ENCODE results near the gene LSG1.

The LSG1 gene

DNA sequence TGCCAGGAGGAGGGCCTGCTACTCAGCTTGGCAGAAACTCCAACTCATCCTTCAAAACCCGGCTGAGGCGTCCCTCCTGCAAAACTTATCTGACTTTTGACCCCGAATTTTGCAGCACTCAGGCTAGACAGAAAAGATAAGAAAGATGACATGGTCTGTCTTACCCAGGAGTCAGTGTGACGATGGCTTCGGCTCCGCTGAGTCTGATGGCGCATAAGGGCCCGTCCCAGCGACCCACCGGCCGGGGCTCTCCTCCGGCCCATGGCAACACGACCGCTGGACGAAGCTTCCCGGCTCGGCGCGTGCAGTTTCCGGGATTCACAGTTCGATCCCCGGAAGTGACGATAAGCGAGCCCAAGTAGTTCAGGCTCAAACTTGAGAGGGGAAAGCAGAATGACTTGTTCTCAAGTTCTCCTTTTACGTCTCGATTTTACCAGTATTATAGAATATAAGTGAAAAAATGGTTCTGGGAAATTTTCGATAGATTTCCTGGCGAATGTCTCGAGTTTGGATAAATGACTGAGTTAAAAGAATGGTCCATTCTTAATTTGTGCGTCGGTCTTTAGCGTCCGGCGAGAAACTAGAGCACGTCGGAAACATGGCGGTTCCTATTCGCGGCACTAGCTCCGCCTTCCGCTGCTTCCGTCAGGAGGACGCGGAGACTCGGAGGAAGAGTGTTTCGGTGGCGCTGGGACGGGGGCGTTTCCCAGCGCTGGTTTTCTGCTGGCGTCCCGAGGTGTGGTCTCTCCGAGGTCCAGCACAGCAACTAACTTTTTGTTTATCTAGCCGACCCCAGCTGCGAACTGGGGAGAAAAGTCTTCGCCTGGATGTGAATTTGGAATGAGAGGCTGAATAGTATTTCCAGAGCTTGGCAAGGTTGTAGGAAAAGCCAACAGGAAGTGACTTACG is at the start of gene LSG1:
Gene LSG1, minus strand, starts transcription at position 292 of the 909 bp plus-strand sequence. Its CDS starts 29 bp downstream, at position 263.
- DNase-seq (ENCODE audit: low read depth, low spot score), result peak; percentile 79

DNA sequence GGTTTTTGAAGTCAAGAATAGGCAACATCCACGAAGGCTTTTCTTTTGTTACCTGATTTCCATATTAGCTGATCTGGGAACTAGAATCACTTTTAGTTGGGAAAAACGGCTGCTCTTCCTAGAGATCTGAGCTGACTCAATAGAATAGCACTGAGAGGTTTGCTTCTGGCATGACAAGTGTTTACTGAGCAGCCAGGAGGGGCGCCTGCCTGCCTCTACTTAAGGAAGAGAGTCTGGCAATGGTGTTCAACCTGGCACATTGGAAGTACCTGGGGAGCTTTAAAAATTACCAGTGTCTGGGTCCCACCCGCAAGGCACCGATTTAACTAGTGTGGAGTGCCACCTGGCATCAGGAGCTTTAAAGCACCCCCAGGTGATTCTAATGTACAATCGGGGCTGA is 48.1 kb upstream of the LSG1 start:
- no peak for DNase-seq (ENCODE audit: low read depth, low spot score)

DNA sequence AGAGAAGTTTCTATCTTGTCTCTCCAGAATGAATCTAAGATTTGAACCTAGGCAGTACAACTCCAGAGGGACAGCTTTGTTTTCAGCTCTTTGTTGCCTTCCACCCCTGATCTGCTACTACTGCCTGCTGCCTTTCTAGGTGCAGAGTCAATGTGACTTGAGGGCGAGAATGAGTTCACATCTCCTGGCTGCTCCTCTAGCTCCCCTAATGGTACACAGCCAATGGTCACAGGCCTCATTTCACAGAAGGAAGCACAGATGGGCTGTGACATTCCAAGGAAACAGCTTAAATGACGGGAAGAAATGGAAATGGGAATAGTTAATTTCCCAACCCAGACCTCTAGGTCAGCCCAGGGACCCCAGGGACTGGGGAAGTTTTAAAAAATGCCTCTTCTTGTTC is 46.1 kb upstream of the LSG1 start:
- DNase-seq (ENCODE audit: low read depth, low spot score), result no peak

DNA sequence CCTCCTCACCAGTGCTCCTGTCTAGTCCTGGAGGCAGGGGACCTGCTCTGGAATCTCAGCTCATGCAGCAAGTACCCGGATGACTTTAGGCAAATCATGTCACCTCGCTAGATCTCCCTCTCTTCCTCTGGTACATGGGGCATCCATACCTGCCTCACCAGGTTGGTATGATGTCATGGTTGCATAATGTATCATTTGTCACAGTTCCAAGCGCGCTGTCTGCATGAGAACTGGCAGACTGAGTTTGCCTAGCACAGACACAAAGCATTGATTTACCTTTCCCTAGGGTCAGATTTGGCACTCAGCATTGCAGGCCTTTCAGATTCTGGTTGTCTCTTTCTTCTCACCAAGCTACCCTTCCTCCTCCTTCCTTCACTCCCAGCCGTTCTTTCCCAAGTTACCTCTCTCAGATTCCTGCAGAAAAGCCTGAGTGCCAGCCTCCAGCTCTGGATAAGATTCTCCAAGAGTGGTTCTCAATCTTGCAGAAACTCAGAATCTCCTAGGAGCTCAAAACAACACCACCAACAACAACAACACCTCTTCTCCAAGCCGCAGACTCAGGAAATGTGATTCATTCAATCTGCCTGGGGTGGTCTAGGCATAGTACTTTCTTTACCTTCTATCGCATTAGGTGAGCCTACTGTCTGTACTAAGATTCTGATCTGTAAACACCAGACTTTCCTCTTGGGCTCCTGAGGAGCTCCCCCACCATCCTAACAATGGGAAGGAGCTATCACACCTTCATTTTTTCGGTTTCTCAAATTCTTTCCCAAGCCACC is 43.2 kb upstream of the LSG1 start:
- DNase-seq (ENCODE audit: low read depth, low spot score), result no peak

DNA sequence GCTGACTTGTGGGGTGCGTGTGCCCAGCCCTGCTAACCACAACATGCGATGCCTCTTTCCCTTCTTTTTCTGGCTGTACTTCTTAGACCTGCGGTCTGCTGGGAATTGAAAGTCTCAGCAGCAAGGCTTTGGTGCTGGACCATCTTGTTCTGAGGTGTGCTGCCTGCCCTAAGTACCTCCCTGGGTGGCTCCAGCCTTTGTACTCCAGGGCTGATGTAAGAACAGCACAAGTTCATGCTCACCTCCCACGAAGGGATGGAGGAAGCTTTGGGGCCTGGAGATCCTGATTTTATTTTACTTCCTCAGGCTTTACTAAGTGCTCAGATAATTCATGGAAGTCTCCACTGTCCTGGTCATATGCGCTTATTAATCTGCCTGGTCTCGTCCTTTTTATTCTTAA is 42.6 kb upstream of the LSG1 start:
- no peak for DNase-seq (ENCODE audit: low read depth, low spot score)

DNA sequence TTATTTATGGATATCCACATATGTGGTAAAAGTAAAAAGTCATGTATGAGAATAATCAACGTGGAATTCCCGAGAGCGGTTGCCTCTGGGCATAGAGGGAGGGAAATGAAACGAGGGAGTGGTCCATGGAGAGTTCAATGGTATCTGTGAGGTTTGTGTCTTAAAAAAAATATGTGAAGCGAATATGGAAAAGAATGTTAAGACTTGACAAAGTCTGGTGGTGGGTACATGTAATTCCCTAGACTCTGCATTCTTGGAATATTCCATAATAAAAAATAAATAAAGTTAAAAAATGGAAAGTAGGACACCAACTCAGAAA is 42.1 kb upstream of the LSG1 start:
- DNase-seq (ENCODE audit: low read depth, low spot score), result no peak

DNA sequence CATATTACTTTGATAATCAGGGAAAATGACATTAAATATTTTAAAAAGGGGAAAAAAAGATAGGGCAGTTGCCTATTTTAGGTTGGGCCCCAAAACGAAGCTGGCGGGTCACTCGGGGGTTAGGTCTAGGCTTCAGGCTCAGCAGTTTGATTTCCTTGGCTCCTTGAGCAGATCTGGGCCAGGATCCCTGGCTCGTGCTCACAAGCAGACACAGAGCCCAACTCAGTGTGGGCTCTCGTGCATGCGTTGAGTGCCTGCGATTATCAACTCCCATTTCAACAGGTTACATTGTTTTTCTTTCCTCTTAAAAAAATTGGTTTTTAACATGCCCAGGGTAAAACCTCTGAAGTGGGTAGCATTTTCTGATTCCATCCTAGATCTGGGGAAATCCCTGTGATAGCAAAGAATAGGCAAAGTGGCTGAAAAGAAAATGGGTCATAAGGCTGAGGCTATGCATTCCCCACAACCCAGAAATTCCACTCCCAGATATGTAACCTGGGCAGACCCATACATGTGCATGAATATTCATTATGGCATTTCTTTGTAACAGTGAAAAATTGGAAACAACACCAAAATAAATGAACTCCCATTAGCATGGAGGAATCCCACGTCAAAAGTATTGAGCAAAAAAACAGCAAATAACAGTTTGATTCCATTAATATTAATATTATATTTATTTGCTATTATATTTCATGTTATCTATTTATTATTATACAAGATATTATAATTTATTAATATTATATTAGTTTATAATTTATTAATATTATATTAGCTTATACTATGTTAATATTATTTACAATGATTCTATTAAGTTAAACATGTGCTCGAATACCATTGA is 41.5 kb upstream of the LSG1 start:
- DNase-seq (ENCODE audit: low read depth, low spot score), result no peak

DNA sequence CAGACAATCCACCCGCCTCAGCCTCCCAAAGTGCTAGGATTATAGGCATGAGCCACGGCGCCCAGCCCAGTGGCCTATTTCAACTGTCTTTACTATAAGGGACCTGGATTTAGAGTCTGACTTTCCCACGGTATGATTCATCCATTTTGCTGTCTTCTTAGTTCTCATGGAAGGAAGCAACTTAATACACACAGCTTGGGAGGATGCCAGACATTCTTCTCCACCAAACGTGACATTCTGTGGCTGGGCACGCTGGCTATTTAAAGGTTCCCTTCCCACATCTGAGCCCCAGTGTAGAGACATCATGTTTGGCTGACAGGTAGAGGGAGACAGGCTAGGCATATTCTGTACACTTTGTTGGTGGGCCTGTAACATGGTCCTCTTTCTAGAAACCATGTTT is 39.9 kb upstream of the LSG1 start:
- DNase-seq (ENCODE audit: low read depth, low spot score), result no peak

DNA sequence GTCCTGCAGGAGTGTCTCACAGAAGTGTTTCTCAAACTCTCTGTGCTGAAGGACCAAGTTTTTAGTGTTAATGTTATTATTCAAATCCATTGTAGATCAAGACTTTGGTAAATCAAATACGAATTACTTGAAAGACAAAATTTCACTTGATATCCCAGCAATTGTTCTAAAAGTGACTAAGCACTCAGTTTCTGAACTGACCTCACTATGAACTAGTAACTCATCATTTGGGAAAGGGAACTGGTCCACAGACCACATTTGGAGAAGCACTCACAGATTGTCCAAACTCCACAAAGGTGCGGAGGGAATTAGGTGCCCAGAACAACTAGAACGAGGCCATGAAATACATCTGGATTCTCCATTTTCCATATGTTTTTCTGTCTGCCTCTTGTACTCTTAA is 39.3 kb upstream of the LSG1 start:
- DNase-seq (ENCODE audit: low read depth, low spot score), result no peak

DNA sequence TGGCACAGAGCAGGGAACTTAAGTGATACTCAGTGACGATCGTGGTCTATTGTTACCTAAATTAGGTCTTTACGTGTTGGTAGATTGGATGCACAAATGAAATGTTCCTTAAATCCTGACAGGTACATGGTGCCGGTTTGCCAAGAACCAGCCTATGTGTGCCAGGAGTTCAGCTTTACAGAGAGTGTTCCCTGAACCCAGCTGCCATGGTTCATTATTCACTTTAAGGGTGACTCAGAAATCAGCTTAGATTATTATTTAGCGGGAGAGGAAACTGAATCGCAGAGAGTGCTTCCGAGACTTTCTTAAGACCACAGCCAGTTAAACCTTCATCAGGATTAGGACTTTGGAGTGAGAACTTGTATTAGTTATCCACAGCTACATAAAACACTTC is 35.2 kb upstream of the LSG1 start:
- DNase-seq (ENCODE audit: low read depth, low spot score), result no peak

DNA sequence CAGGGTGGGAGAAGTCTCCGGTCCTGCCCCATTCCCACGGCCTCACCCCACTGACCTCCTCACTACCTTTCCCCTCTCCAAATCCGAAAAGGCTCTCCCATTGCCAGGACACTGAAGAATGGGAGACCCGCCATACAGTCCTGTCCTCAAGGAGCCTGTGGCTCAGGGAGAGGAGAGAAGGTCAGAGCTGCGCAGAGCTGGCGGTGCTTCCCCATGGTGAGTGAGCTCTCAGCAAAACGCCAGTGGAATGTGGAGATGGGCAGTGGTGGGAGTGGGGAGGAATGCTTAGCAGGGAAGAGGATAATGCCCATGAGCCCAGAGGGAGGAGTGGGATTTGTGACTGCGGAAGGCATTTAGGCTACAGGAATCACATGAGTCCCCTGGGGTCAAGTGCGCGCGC is 33.8 kb upstream of the LSG1 start:
- DNase-seq (ENCODE audit: low read depth, low spot score), result no peak

DNA sequence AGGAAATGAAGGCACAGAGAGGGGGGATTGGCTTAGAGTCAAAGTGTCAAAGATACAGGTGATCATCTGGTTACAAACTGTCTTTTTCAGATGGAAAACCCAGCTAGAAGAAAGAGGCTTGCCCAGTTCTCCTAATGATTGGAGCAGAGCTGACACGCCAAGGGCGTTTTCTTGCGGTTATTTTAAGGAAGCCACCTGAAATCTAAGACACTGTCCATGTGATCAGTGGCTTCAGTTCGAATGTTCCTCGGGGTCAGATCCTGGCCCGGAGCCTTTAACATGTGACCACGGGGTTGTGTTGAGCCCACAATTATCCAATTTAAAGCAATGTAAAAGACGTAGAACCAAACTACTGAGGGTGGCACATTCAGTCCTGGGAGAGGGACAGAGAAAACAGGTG is 33.2 kb upstream of the LSG1 start:
- no peak for DNase-seq (ENCODE audit: low read depth, low spot score)

DNA sequence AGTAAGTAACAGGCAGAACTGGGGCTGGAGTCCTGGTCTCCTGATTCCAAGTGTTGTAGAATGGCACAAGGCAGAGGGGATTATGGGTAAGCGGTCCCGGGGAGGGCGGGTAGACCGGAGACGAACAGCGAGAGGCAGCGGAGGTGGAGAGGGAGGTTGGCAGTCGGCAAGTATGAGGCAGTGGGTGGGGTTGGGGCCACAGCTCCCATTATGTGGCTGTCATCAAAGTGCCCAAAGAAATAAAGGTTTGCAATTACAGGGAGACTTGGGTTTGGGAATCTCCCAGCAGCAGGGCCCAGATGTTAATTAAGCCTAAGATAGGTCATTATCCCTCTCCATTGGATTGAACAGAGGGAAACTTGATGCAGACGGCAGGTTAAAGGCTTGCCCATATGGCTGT is 30.6 kb upstream of the LSG1 start:
- DNase-seq (ENCODE audit: low read depth, low spot score), result no peak

DNA sequence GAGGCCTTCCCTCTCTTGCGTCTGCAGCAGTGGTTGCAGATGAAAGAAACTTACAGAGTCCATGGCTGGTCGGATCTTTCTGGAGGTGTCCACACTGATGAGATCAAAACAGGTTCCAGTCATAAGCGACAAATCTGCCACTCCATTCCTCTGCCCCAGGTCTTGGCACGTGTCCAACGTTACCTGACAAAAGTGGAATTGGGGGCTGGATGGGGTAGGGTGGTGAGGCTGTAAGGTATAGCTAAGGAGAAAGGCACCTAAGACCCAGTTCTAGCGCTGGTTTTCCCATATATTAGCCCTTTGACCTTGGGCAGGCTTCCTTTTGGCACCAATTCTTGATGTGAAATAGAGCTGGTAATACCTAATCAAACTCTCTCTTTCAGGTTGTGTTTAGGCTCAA is 24.7 kb upstream of the LSG1 start:
- DNase-seq (ENCODE audit: low read depth, low spot score), result no peak

DNA sequence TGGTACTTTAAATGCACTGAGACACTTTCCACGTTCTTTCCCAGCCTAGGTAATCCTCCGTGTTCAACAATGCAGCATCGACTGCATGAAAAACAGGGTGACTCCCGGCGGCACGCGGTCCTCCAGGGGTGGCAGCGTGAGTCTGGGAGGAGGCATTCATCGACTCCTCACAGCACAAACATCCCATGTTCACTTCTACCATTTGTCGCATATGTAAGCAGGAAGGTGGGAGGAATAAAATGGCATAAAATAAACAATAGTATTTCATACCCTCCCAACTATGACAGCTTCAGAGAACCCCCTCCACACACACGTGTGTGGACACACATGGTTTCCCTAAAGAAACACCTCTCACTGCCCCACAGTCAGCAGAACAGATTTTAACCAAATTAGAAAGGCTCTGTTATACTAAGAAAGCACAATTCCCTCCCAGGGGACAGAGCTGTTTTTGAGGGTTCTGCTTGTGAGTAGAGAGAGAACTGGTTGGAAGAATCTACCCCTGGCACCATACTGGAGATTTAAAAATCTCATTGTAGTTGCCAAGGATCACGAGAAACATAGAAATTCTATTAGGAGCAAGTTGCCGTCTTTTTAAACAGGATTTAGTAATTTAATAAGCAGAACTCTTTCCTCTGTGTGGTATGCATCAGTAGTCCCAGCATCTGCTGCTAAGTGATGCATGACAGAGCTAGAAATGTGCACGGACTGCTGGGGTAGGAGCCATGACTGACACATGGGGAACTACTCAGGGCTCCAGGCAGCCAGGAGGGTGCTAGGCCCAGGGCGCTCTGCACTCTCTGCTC is 19.7 kb upstream of the LSG1 start:
- DNase-seq (ENCODE audit: low read depth, low spot score), result no peak

DNA sequence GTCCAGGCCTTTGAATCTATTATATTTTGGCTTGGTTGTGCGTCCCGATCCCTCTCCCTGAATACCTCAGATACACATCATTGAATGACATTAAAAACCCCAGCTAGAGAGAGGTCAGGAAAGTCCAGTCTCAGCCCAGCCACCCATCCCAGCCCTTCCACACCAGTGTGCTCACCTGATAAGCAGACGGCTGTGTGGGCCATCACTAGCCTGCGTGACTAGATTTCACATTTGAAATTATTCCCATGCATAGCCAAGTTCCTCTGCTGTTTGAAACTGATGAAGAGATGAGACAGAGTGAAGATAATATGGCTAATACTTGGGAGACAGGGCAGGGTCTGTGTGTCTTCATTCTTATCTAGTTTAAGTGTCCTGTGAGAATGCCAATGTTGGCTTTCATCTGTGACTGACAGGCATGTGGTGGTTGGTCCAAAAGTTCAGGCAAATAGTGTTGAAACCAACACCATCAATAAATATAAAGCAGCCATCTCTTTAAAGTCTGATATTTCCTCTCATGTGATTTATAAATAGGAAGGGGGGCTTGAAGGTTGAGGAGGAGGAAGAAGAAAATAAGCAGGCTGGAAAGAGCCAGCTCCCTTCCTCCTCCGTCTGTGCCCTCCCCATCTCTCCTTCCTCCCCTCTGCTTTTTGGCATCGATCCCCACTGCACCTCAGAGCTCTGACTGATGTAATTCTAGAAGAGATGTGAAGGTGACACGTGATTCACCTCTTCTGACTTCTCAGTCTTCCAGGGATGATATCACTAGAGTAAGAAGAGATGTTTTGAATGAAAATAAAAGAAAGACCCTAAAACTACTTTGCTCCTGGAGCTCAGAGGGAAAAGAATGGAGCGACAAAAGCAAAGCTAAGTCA is 18.7 kb upstream of the LSG1 start:
- no peak for DNase-seq (ENCODE audit: low read depth, low spot score)

DNA sequence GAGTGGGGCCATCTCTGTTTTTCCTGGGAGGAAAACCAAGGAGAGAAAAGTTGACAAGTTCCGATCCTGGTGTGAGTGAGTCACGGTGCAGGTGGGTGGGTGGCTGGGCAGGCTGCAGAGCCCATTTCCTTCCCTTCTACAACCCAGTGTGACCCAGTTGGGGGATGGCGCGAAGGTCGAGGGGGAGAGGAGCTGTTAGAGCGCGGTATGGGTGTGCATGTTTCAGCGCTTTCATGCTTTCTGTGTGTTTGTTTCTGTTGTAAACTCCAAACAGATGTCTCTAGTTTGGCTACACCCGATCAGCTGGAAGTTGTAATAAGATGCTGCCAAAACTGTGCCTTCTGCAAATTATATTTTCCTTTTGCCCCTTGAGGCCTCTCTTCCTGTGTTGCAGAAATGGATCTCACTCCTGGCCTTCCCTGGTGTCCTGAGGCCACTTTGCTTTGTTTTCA is 17.5 kb upstream of the LSG1 start:
- no peak for DNase-seq (ENCODE audit: low read depth, low spot score)

DNA sequence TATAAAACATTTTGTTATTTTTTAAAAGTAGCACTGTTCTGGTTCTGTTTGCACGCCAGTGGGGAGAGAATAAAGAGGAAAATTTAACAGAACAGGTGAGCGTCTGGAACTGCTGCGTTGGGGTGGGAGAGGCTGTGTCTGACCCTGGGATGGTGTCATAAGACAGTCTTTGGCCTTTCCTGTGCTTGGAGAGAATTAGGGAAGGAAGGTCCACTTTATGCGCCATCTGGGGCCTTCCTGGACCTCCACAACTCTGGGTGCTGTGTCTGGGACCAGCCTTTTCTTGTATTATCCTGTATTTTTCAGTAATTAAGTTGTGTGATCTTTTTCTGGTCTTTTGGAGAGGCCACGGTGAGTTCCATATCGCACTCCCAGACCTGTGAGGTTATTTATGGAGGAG is 17.0 kb upstream of the LSG1 start:
- DNase-seq (ENCODE audit: low read depth, low spot score), result no peak

DNA sequence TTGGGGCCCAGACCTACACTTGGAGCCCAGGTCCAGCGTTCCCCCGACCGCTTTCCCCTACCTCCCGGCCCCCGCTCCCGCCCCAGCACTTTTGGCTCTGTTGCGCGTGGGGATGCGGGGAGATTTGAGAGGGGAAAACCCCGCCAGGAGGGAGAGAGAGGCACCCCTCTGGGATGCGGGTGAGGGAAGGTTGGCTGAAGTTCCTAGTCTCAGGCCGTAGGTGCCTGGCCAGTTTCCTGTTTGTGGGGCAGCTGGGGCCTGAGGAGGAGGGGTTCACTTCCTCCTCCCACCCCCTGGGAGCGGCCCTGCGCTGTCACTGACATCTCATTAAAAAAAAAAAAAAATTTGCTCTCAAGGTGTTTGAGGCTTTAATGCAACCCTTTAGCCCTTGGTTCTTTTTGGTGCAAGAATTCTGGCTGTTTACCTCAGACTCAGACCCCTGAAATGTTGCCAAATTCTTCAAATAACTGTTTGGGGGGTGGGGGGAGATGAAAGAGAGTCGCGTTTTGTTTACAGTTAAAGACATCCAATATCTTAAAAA is 16.3 kb upstream of the LSG1 start:
- no peak for DNase-seq (ENCODE audit: low read depth, low spot score)

DNA sequence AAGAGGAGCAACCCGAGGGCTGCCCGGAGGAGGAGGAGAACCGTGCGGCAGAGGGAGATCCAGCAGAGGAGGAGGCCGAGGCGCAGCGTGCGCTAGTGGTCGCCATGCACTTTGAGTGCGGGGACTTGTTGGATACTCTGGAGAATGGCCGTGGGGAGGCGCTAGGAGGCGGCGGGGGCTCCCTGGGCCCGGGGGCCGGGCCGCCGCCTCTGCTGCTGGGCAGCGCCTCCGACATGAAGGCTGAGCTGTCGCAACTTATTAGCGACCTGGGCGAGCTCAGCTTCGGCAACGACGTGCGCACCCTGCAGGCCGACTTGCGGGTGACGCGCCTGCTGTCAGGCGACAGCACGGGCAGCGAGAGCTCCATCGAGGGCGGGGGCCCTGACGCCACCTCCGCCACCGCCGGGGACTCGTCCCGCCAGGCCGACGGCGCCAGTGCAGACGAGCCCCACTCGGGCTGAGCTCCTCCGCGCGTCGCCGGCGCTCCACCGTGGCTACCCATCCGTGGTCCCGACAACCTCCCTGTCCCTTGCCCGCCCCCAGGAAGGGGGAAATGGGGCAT is 15.7 kb upstream of the LSG1 start:
- DNase-seq (ENCODE audit: low read depth, low spot score), result no peak

Measured in activated naive CD8-positive, alpha-beta T cell treated with anti-CD3 and anti-CD28 coated beads, Interleukin-2, amount 50 U/mL, for 16 hours (primary cell).